Naive thymus-derived CD8-positive, alpha-beta T cell (primary cell): ENCODE results near the gene EIF4B. TPM values are rescaled to one million over a fixed set of nuclear protein-coding genes. Genes with fewer than 3 reads are reported as not detected.

Experiments
- ATAC-seq, 2 donors: fragments of 150-1000 bp; cut with Tn5 transposase in 1 of 2; sonication (Bioruptor Pico), chemical (Tn5 transposase) in 1 of 2; 1 replicate in 1 of 2; 2 replicates in 1 of 2; pipeline ENCODE4 v1.10.0; 2021; ENCODE audit warnings: mild to moderate bottlenecking in 2 of 2, moderate library complexity in 2 of 2
- POLR2A ChIA-PET: fragments of 350-600 bp; sonication (Branson Sonifier 250); formaldehyde crosslinking; loops from one replicate; lab custom pipeline; 2021; ENCODE audit warnings: antibody characterized with exemption; lab: Charles Lee
- DNase-seq, 10 donors: peaks; one replicate each; pipeline versions ENCODE4 v3.0.0 to v3.0.0-alpha.2; 2020 to 2022
- H3K27ac Mint-ChIP-seq, 10 donors: one replicate each; pipeline ENCODE4 v1.8.0; 2020 to 2022; ENCODE audit warnings: mild to moderate bottlenecking in 10 of 10, mixed read lengths in 10 of 10, moderate library complexity in 4 of 10, inconsistent platforms in 1 of 10
- H3K27me3 Mint-ChIP-seq, 5 donors: one replicate each; pipeline ENCODE4 v1.8.0; 2021 to 2022; ENCODE audit warnings: mixed read lengths in 5 of 5
- H3K36me3 Mint-ChIP-seq, 3 donors: one replicate each; pipeline ENCODE4 v1.8.0; 2020 to 2022; ENCODE audit warnings: mixed read lengths in 3 of 3, mild to moderate bottlenecking in 2 of 3, inconsistent platforms in 1 of 3
- H3K4me1 Mint-ChIP-seq, 4 donors: one replicate each; pipeline ENCODE4 v1.8.0; 2021 to 2022; ENCODE audit warnings: mixed read lengths in 4 of 4
- H3K4me3 Mint-ChIP-seq, 10 donors: one replicate each; pipeline ENCODE4 v1.8.0; 2020 to 2022; ENCODE audit warnings: mild to moderate bottlenecking in 10 of 10, mixed read lengths in 10 of 10, moderate library complexity in 6 of 10, inconsistent platforms in 1 of 10
- H3K9me3 Mint-ChIP-seq, 9 donors: one replicate each; pipeline ENCODE4 v1.8.0; 2020 to 2022; ENCODE audit warnings: mixed read lengths in 9 of 9, mild to moderate bottlenecking in 3 of 9, inconsistent platforms in 1 of 9, moderate library complexity in 1 of 9
- microRNA-seq: library from miRNA; unstranded; fragments of <30 nt; microRNA quantifications from one replicate; pipeline ENCODE4 v1.2.0, GENCODE V29; 2022; ENCODE audit warnings: borderline microRNAs expressed
- polyA plus RNA-seq, 3 donors: library from polyadenylated mRNA; unstranded; fragments of 300-500 nt; fragmentation: Illumina TruSeq; gene quantifications; one replicate each; pipeline ENCODE4 v1.2.3, GENCODE V29; 2021
- total RNA-seq, 8 experiments: library from RNA in 2 of 8; stranded (reverse) in 2 of 8; gene quantifications; one replicate each; pipeline ENCODE4 v1.2.3 and lab custom pipeline; 2021 to 2026

The EIF4B gene
- total and polyA plus RNA-seq, 5 experiments from 2014 or later = 116 to 804 (median 146) TPM

- Mint-ChIP-seq H3K27me3 (no peaks in the 10 kb centered on the region), H3K4me1 (peaks cover 20 to 59% (median 47%) of the 10 kb centered on the region in 4 donors), H3K27ac (peak within 1 kb of the TSS; percentile 91 to 98 (median 97)), H3K4me3 (peak within 1 kb of the TSS; percentile 85 to 99 (median 94)), H3K36me3 (peaks cover 0 to 30% (median under 1%) of the 10 kb centered on the region in 3 donors), H3K9me3 (no peaks in the 10 kb centered on the region)
- ATAC-seq = peak; percentile 95 to 96
- peak; percentile 91 to 99 (median 97) for DNase-seq
- POLR2A ChIA-PET = interaction anchor here (0.5 to 4.4 kb wide), 22 partner anchors 11 to 546 kb away, joined by 3 to 58 read pairs (median 6); partner anchors contain the start of genes ATF7, CSAD, EIF4B and IGFBP6
Observed at GRCh38 chr12:53079226-53080117, 73.2 kb downstream of the EIF4B start, which contains the start of gene SPRYD3. Gene SPRYD3, minus strand, starts transcription at chr12:53079390. Its CDS starts 57 bp downstream, at chr12:53079333.

GRCh38 chr12:53082637-53083175 is 76.5 kb downstream of the EIF4B start:
- Mint-ChIP-seq H3K36me3 (no peaks in the 10 kb centered on the region), H3K27me3 (peaks cover 0 to 10% (median 0%) of the 10 kb centered on the region in 5 donors), H3K9me3 (no peaks in the 10 kb centered on the region), H3K27ac (no peak overlapping the region), H3K4me1 (peaks cover 6 to 30% (median 24%) of the 10 kb centered on the region in 4 donors), H3K4me3 (no peak overlapping the region)
- DNase-seq (no peak), ATAC-seq (no peak)
- POLR2A ChIA-PET = no interaction called here

DNA sequence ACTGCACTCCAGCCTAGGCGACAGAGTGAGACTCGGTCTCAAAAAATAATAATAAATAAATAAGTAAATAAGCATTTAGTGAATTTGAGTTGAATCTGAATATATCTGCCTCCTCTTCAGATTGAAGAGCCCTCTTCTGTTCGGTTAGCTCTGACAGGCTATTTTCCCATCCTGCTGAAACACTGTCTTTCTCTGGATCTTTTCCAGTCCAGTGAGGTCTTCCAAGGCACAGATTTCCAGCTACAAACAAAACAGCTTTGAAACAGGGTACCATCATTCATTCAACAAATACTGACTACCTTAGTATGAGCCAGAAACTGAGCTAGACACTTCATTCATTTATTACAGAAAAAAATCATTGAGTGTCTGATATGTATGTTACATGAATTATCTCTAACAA is 80.1 kb downstream of the EIF4B start:
- H3K4me3 Mint-ChIP-seq = no peak overlapping the region
- DNase-seq = no peak
- ATAC-seq = no peak
- no peaks in the 10 kb centered on the region for H3K9me3 Mint-ChIP-seq
- no peak overlapping the region for H3K27ac Mint-ChIP-seq
- peaks cover 0 to under 1% (median 0%) of the 10 kb centered on the region in 4 donors for H3K4me1 Mint-ChIP-seq
- POLR2A ChIA-PET = interaction anchor here (0.6 to 1.5 kb wide), 5 partner anchors 10 to 178 kb away, joined by 3 to 4 read pairs (median 3); partner anchors contain the start of gene SOAT2
- no peaks in the 10 kb centered on the region for H3K36me3 Mint-ChIP-seq
- peaks cover 0 to 10% (median 7%) of the 10 kb centered on the region in 5 donors for H3K27me3 Mint-ChIP-seq

GRCh38 chr12:53090105-53090504 is 83.8 kb downstream of the EIF4B start:
- Mint-ChIP-seq H3K4me1 (peaks cover 6 to 8% (median 6%) of the 10 kb centered on the region in 4 donors), H3K36me3 (peaks cover 0 to 2% (median 0%) of the 10 kb centered on the region in 3 donors), H3K27ac (no peak overlapping the region), H3K4me3 (no peak overlapping the region), H3K27me3 (peaks cover 0 to 10% (median 7%) of the 10 kb centered on the region in 5 donors), H3K9me3 (no peaks in the 10 kb centered on the region)
- DNase-seq (no peak), ATAC-seq (no peak)
- POLR2A ChIA-PET = interaction anchor here (0.6 to 1.6 kb wide), 3 partner anchors 13 to 162 kb away, joined by 4 to 6 read pairs (median 4); partner anchors contain the start of gene SOAT2

- Mint-ChIP-seq H3K27ac (no peak overlapping the region), H3K36me3 (peaks cover 0 to 2% (median 0%) of the 10 kb centered on the region in 3 donors), H3K9me3 (no peaks in the 10 kb centered on the region), H3K4me3 (no peak overlapping the region), H3K27me3 (peaks cover 0 to 10% (median 7%) of the 10 kb centered on the region in 5 donors), H3K4me1 (peaks cover 6 to 8% (median 6%) of the 10 kb centered on the region in 4 donors)
- POLR2A ChIA-PET = interaction anchor here (0.5 to 1.6 kb wide), 4 partner anchors 11 to 225 kb away, joined by 3 to 6 read pairs (median 4); partner anchors contain the start of genes SOAT2 and SPRYD3
- no peak for DNase-seq
- ATAC-seq = no peak
Observed at GRCh38 chr12:53090554-53090953, 84.3 kb downstream of the EIF4B start.

DNA sequence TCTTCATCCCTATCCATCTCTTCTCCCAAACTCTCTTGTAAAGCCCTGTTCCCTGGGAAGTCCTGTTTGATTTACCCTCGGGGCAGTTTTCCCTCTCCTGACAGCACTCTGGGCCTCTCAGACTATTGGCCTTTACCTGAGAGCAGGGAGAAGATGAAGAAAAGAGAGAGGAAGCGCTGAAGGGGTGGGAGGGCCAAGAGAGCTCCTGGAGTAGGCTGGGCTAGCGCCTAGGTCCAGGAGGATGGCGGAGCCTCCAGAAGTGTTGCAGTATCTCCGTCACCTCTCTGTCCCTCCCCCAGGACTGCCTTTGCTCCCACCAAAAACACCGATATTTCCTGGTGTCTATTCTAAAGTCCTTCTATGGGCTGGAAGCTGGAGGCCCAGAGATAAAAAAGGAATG is 85.5 kb downstream of the EIF4B start:
- H3K9me3 Mint-ChIP-seq = no peaks in the 10 kb centered on the region
- H3K36me3 Mint-ChIP-seq = peaks cover 0 to 2% (median 0%) of the 10 kb centered on the region in 3 donors
- H3K27me3 Mint-ChIP-seq = peaks cover 0 to 9% (median 7%) of the 10 kb centered on the region in 5 donors
- no peak overlapping the region for H3K4me3 Mint-ChIP-seq
- peak overlapping the region in 1 of 10 donors; percentile 4 for H3K27ac Mint-ChIP-seq
- DNase-seq = no peak
- no peak for ATAC-seq
- H3K4me1 Mint-ChIP-seq = peaks cover 7 to 14% (median 12%) of the 10 kb centered on the region in 4 donors
- POLR2A ChIA-PET = interaction anchor here (4.7 kb wide), 1 partner anchor 12 kb away, joined by 26 read pairs; the partner anchor contains the start of gene SPRYD3

Small RNA genes within 50 kb of the gene (microRNA-seq; reads per million reads assigned to microRNA genes)
- not detected for gene MIR6757

Other genes starting within 250 kb of the EIF4B start
- not detected for gene KRT76, start 229.1 kb upstream of the EIF4B start, total RNA-seq
- not detected for gene KRT76, start 229.1 kb upstream of the EIF4B start, polyA plus RNA-seq
- not detected for gene KRT3, start 210.3 kb upstream of the EIF4B start, total RNA-seq
- not detected for gene KRT3, start 210.3 kb upstream of the EIF4B start, polyA plus RNA-seq
- gene KRT4, start 192.3 kb upstream of the EIF4B start, total RNA-seq = not detected
- not detected for gene KRT4, start 192.3 kb upstream of the EIF4B start, polyA plus RNA-seq
- gene KRT79, start 172.1 kb upstream of the EIF4B start, total RNA-seq = not detected
- not detected for gene KRT79, start 172.1 kb upstream of the EIF4B start, polyA plus RNA-seq
- gene KRT78, start 157.5 kb upstream of the EIF4B start, total RNA-seq = not detected
- not detected for gene KRT78, start 157.5 kb upstream of the EIF4B start, polyA plus RNA-seq
- under 1 TPM; 0.52 to 0.66 TPM for gene KRT8, start 101.4 kb upstream of the EIF4B start, total RNA-seq
- not detected for gene KRT8, start 101.4 kb upstream of the EIF4B start, polyA plus RNA-seq
- gene KRT18, start 57.3 kb upstream of the EIF4B start, total RNA-seq = 10 to 100 TPM in 1 of 2 experiments, 1 to 10 TPM in 1; 9.7 to 10.6 TPM
- 1 to 10 TPM; 3.5 to 9.3 (median 9.0) TPM for gene KRT18, start 57.3 kb upstream of the EIF4B start, polyA plus RNA-seq
- gene TNS2, start 43.6 kb downstream of the EIF4B start, total RNA-seq = 1 to 10 TPM; 2.4 to 3.0 TPM
- gene TNS2, start 43.6 kb downstream of the EIF4B start, polyA plus RNA-seq = under 1 TPM in 2 of 3 donors, not detected in 1; 0.13 to 0.19 TPM
- 10 to 100 TPM; 47.8 to 50.0 TPM for gene SPRYD3, start 72.9 kb downstream of the EIF4B start, total RNA-seq
- gene SPRYD3, start 72.9 kb downstream of the EIF4B start, polyA plus RNA-seq = 10 to 100 TPM; 49.4 to 53.2 (median 51.7) TPM
- gene IGFBP6, start 91.2 kb downstream of the EIF4B start, total RNA-seq = under 1 TPM in 1 of 2 experiments, not detected in 1; 0.65 TPM
- 10 to 100 TPM in 2 of 3 donors, 1 to 10 TPM in 1; 7.5 to 16.9 (median 16.9) TPM for gene IGFBP6, start 91.2 kb downstream of the EIF4B start, polyA plus RNA-seq
- gene SOAT2, start 97.0 kb downstream of the EIF4B start, total RNA-seq = under 1 TPM; 0.42 to 0.80 TPM
- under 1 TPM; 0.67 to 0.77 (median 0.71) TPM for gene SOAT2, start 97.0 kb downstream of the EIF4B start, polyA plus RNA-seq
- 100 to 1,000 TPM; 112 to 113 TPM for gene ZNF740, start 174.3 kb downstream of the EIF4B start, total RNA-seq
- 1 to 10 TPM; 2.8 to 3.5 (median 3.1) TPM for gene ZNF740, start 174.3 kb downstream of the EIF4B start, polyA plus RNA-seq
- gene CSAD, start 174.5 kb downstream of the EIF4B start, total RNA-seq = 10 to 100 TPM; 50.8 to 53.4 TPM
- gene CSAD, start 174.5 kb downstream of the EIF4B start, polyA plus RNA-seq = 1 to 10 TPM; 1.1 to 1.3 (median 1.2) TPM
- gene ITGB7, start 200.8 kb downstream of the EIF4B start, total RNA-seq = 100 to 1,000 TPM; 353 to 362 TPM
- 100 to 1,000 TPM; 202 to 219 (median 206) TPM for gene ITGB7, start 200.8 kb downstream of the EIF4B start, polyA plus RNA-seq
- 10 to 100 TPM; 57.8 to 60.4 TPM for gene RARG, start 225.8 kb downstream of the EIF4B start, total RNA-seq
- gene RARG, start 225.8 kb downstream of the EIF4B start, polyA plus RNA-seq = 10 to 100 TPM in 1 of 3 donors, 1 to 10 TPM in 2; 1.6 to 12.7 (median 3.8) TPM